Iris pigment epithelial cell (primary cell): Measurements from ENCODE around the gene WFIKKN1.
A peak's percentile ranks its signal among the peaks of the same experiment; 100 is the strongest.

Experiments
- DNase-seq: peaks from one replicate; pipeline ENCODE4 v3.0.0-alpha.2; 2011; ENCODE audit warnings: low read depth

WFIKKN1 gene

GRCh38 chr16:657487-657886 lies 26.7 kb downstream of the WFIKKN1 start:
- no peak for DNase-seq

- no peak for DNase-seq
Observed at GRCh38 chr16:658679-659571, 28.1 kb downstream of the WFIKKN1 start.

GRCh38 chr16:659618-660017 lies 28.8 kb downstream of the WFIKKN1 start:
- DNase-seq: no peak

- DNase-seq: no peak
Observed at GRCh38 chr16:660132-660458, 29.3 kb downstream of the WFIKKN1 start.

GRCh38 chr16:660459-661183 lies 29.8 kb downstream of the WFIKKN1 start:
- DNase-seq: peak; percentile 82

- DNase-seq: no peak
Observed at GRCh38 chr16:661184-661821, 30.5 kb downstream of the WFIKKN1 start.

GRCh38 chr16:662095-662494 lies 31.3 kb downstream of the WFIKKN1 start:
- no peak for DNase-seq

GRCh38 chr16:662597-662996 lies 31.8 kb downstream of the WFIKKN1 start:
- no peak for DNase-seq

- DNase-seq: no peak
Observed at GRCh38 chr16:666572-666971, 35.8 kb downstream of the WFIKKN1 start.

- no peak for DNase-seq
Observed at GRCh38 chr16:667113-667779, 36.5 kb downstream of the WFIKKN1 start.

GRCh38 chr16:667780-668518 lies 37.2 kb downstream of the WFIKKN1 start, which contains the start of gene RHOT2:
Gene RHOT2, plus strand, starts transcription at chr16:668132. Its CDS starts 68 bp downstream, at chr16:668200.
- peak; percentile 91 for DNase-seq

GRCh38 chr16:668519-669171 lies 37.9 kb downstream of the WFIKKN1 start:
- peak; percentile 39 for DNase-seq

- no peak for DNase-seq
Observed at GRCh38 chr16:669666-670065, 38.9 kb downstream of the WFIKKN1 start.

GRCh38 chr16:670485-671352 lies 39.9 kb downstream of the WFIKKN1 start:
- DNase-seq: no peak

- DNase-seq: no peak
Observed at GRCh38 chr16:671353-672131, 40.8 kb downstream of the WFIKKN1 start.

GRCh38 chr16:672371-672770 lies 41.6 kb downstream of the WFIKKN1 start:
- DNase-seq: no peak

GRCh38 chr16:672851-673250 lies 42.1 kb downstream of the WFIKKN1 start:
- DNase-seq: no peak

GRCh38 chr16:673399-673991 lies 42.7 kb downstream of the WFIKKN1 start:
- no peak for DNase-seq
